NCI-H146 treated with DMSO at 0.1 percent for 48 hours (cell line): ENCODE measurements around the gene CUL2.

Experiments used
- DNase-seq: peaks from one replicate; lab custom pipeline; 2025; ENCODE audit not compliant: unreplicated experiment; lab: John Stamatoyannopoulos, UW

Gene CUL2

DNA sequence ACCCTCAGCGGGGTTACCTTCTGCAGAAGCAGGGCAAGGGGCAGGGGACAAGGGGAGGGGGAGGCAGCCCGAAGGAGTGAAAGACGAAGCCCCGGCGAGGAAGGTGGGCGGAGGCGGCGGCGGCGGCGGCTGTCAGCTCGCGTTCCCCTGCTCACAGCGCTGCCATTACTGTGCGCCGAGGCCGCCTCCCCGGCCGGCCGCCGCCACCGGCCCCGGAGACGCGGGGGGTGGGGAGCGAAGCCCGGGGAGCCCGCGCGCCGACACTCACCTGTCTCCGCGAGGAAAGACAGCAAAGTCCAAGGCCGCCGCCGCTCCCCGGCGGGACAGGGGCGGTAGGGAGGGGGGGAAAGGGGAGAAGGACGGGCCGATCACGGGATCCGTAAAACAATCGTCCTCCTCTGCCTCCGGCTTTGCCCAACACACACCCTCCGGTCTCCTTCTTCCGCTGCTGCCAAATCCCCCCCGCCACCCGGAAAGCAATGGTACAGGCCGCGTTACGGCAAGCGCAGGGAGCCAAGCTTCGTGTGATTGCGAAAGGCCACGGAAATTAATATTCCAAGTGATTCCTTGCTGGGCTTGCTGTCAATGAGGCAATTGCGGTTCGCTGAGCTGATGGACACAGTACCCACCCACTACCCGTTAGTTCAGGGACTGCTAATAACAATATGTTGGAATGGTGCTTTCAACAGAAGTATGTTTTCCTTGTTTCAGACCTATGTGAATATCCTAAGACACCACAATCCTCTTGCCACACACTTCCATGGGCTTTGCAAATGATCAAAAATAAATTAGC, at the start of gene CUL2:
Gene CUL2 (minus strand): TSS at position 180 of the 793 bp plus-strand sequence. CDS start 19,024 bp downstream, outside the sequence.
- peak; percentile 80 for DNase-seq

- no peak for DNase-seq
These were observed 46.2 kb upstream of the CUL2 start for GRCh38 chr10:35136263-35136815.

DNA sequence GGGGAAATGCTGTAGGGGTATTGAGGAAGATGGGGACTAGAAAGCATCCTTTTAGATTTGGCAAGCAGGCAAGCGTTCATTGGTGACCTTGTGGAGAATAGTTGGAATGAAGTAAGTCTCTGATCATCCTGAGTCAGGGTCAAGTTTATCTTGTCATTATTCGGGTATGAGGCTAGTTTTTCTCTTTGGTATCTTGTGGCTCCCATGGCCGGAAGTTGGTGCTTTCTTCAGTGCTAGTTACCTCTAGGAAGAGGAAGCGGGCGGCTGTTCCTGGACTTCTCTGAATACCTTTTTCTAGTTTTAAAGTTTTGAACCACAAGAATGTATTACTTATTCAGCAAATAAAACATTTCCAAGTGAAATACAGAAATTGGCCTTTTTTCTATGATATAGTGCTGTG, 45.7 kb upstream of the CUL2 start:
- DNase-seq: no peak

DNA sequence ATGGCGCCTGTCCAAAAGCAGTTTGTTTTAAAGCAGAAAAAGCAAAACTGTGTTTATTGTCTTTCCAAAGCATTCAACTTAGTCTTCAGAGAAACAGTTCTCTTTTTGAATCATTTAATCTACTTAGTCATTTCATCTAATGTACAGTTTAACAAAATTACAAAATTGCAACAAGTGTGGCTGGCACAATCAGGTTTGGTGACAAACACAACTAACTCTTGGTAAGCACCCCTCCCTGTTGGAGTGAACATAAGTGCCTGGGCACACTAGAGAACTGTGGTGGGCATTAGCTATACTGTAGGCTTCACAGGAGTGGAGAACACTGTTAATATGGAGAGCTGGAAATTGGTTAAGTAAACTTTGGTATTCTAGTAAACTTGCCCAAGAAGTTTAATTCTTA, 43.4 kb upstream of the CUL2 start:
- DNase-seq: no peak

DNA sequence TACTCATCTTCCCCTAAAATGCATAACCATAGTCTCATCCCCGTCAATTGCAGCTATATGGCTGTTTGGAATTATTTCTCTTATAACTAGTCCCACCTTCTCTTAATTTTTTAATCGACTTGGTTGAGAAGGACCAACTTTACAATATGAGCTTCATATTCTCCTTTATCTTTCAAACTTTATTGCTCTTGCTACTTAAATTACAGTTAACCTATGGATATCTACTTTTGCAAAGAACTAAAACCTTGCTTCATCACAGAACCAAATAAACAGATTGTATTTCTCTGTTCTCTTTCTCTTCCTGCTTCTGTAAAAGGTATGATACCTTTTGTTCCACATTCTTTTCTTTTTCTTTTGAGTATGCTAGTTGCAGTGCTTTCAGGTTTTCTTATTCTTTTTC, 42.6 kb upstream of the CUL2 start:
- DNase-seq: no peak

DNA sequence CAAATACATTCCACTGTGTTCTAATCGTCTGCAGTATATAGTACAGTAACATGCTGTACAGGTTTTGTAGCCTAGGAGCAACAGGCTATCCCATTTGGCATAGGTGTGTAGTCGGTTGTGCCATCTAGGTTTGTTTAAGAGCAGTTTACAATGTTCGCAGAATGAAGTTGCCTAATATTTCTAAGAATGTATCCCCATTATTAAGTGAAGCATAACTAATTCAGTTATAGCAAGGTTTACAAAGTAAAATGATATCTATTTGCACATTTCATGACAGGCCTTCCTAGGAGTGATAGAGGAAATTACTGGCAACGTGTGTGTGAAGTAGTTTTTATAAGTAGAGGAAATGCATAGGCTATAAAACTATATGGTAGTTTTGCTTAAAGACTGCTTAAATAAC, 40.5 kb upstream of the CUL2 start:
- no peak for DNase-seq

GRCh38 chr10:35129185-35129674, 39.1 kb upstream of the CUL2 start:
- no peak for DNase-seq

- peak; percentile 7 for DNase-seq
These were observed 37.2 kb upstream of the CUL2 start for GRCh38 chr10:35127289-35127891.

DNA sequence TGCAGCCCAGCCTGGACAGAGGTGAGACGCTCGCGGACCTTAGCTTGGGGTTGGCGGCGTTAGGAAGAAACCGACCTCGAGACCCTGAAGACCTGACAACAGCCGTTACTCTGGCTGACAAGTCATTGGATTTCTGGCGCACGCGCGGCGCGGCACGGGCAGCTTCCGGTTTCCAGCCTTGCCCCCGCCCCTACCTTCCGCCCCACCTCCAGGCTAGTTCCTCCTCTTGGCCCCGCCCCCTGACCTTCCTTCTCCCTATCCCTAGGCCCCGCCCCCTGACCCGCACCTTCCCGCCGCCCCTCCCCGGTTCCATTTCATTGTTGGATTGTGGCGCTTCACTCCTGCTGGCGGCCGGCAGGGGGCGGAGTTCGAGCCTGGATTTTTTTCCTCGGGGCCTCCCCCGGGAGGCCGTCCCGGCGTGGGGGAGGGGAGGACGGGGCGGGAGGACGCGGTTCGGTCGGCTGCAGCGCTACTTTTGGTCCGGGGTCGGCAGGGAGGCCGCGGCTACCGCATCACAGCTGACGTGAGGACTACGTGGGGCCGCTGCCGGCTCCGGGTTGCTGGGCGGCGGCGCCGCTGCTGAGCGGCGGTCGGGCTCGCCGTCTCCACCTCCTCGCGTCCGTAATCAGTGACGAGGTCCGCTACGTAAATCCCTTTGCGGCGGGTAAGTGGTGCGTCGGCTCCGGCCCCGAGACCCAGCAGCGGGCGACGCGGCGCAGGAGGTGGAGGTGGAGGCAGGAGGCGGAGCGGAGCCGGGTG, 36.6 kb upstream of the CUL2 start, which contains the start of gene CREM:
Gene CREM (plus strand): TSS at position 317 of the 759 bp plus-strand sequence. CDS start 10,990 bp downstream, outside the sequence.
- peak; percentile 93 for DNase-seq

DNA sequence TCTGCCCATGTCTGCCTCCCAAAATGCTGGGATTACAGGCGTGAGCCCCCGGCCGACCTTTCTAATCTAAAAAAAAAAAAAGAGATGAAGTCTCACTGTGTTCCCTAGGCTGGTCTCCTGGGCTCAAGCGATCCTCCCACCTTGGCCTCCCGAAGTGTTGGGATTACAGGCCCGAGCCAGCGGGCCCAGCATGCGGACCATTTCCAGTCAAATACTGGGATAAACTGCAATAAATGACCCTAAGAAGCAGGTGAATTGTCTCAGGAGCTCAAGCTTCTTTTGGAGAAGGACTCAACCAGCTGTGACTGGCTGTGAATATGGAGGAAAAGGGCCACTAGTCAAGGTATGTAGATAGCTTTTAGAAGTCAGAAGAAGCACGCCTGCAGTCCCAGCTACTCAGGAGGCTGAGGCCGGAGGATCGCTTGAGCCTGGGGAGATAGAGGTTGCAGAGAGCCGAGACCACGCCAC, 36.0 kb upstream of the CUL2 start:
- DNase-seq: no peak

GRCh38 chr10:35124540-35124939, 34.4 kb upstream of the CUL2 start:
- DNase-seq: no peak

DNA sequence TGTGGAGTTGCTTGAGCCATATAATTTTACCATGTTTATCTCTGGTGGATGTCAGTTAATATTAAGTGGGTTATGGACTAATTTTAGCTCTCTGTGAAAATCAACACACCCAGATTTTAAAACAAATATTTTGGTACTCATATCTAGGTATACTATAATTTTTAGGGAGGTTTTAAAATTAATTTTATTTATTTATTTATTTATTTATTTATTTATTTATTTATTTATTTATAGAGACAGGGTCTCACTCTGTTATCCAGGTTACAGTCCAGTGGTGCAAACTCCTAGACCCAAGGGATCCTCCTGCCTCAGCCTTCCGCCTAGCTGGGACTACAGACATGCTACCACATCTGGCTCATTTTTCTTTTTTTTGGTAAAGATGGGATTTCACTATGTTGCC, 29.2 kb upstream of the CUL2 start:
- DNase-seq: no peak

DNA sequence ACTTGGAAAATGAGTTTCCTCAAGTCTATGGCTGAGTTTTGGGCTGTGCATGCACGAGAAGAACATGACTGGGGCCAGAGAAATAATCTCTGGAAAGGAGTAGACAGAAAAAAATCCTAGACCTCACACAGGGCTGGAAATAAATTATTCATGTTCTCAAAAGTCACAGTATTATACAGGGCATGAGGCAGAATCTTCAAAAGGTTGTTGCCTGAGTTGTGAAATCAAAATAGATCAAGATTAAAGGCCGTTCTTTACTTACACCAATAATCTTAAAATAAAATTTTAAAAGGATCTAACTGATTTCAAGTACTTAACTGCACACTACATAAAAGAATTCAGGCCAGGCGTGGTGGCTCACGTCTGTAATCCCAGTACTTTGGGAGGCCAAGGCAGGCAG, 22.4 kb upstream of the CUL2 start:
- no peak for DNase-seq

- no peak for DNase-seq
These were observed 13.7 kb upstream of the CUL2 start for GRCh38 chr10:35103882-35104281.

GRCh38 chr10:35097510-35097909, 7.4 kb upstream of the CUL2 start:
- no peak for DNase-seq

DNA sequence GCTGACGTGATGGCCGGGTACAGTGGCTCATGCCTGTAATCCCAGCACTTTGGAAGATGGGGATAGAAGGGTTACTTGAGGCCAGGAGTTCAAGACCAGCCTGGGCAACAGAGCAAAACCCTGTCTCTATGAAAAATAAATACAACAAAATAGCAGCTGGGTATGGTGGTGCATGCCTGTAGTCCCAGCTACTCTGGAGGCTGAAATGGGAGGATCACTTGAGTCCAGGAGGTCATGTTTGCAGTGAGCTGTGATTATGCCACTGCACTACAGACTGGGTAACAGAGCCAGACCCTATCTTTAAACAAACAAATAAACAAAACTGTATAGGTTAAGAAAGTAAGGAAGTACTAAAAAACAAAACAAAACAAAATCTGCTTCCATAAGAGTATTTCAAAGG, 6.2 kb upstream of the CUL2 start:
- no peak for DNase-seq

- DNase-seq: no peak
These were observed 2.7 kb upstream of the CUL2 start for GRCh38 chr10:35092851-35093250.

- DNase-seq: no peak
These were observed 2.1 kb upstream of the CUL2 start for GRCh38 chr10:35091994-35092790.

DNA sequence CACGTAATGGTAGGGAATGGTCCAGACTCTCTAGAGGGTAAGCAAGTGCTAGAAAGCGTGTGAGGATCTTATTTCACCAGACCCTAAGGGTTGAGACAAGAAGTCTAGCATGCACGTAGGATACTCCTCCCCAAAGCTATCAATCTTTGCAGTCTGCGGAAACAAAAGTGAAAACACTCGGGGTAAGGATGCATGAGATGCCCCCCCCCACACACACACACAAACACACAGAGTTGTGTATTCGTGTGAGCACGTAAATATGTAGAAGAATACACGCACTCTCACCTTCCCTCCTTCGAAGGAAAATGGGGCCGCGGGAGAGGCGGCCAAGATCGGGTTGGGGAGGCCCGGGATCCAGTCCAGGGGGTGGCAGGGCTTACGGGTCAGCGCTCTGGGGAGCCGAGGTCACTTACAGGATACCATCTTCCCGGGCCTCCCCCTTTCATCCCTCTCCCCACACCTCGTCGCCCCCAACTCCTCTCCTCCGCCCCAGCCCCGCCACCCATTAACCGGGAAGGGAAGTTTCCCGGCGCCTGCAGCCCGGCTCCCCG, 455 bp downstream of the CUL2 start:
- DNase-seq: no peak

GRCh38 chr10:35083242-35083641, 6.9 kb downstream of the CUL2 start:
- DNase-seq: no peak
